GM12874 (cell line): Measurements from ENCODE around the gene PEPD.

Source experiments
- TF ChIP-seq, protein P1 (sequence below): IDR thresholded peaks from 2 replicates; pipeline ENCODE4 v1.5.1; 2011; ENCODE audit warnings: low read depth, mild to moderate bottlenecking, control low read depth, low read length, moderate library complexity; ENCODE audit not compliant: insufficient read depth

PEPD gene

DNA sequence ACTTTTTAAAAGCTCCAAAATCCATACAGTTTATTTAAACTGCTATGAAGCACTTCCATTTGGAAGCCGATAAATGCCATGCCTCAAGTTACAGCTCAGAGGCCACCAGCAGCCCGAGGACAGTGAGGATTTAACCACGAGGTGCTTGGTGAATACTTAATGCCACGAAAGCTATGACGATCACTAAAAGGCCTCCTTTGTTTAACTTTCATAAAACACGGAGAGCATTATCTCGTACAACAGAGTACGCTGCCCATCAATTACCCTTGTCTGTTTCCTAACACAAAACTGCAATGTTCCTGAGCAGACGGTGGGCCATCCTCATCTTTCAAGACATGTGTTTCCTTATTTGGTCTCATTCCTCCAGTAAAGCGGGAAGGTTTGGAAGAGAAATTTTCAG lies 58.4 kb downstream of the PEPD start:
- TF ChIP-seq, protein P1, sequence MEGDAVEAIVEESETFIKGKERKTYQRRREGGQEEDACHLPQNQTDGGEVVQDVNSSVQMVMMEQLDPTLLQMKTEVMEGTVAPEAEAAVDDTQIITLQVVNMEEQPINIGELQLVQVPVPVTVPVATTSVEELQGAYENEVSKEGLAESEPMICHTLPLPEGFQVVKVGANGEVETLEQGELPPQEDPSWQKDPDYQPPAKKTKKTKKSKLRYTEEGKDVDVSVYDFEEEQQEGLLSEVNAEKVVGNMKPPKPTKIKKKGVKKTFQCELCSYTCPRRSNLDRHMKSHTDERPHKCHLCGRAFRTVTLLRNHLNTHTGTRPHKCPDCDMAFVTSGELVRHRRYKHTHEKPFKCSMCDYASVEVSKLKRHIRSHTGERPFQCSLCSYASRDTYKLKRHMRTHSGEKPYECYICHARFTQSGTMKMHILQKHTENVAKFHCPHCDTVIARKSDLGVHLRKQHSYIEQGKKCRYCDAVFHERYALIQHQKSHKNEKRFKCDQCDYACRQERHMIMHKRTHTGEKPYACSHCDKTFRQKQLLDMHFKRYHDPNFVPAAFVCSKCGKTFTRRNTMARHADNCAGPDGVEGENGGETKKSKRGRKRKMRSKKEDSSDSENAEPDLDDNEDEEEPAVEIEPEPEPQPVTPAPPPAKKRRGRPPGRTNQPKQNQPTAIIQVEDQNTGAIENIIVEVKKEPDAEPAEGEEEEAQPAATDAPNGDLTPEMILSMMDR: no peak

- TF ChIP-seq, protein P1: no peak
These were observed 59.3 kb downstream of the PEPD start for GRCh38 chr19:33462112-33462791.

- TF ChIP-seq, protein P1: no peak
These were observed 60.1 kb downstream of the PEPD start for GRCh38 chr19:33461256-33462111.

GRCh38 chr19:33460221-33460908 lies 61.2 kb downstream of the PEPD start:
- TF ChIP-seq, protein P1: no peak

GRCh38 chr19:33459222-33460090 lies 62.1 kb downstream of the PEPD start:
- TF ChIP-seq, protein P1: no peak

DNA sequence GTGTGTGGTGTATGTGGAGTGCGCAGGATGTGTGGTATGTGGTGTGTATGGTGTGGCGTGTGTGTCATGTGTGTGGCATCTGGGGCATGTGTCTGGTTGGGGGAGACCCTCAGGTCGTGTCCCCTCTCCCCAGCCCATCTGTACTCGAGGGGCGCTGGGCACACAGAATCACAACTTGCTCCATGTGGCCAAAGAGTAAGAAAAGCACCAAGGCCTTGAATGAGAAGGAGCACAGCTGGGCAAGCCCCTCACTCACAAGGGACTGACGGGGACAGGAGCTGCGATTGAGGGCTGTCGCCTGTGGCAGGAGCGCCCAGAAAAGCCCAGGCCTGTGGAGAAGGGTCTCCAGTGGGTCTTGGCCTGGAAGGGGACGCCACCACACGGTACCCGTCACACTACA lies 62.8 kb downstream of the PEPD start:
- TF ChIP-seq, protein P1: no peak

GRCh38 chr19:33458171-33458633 lies 63.4 kb downstream of the PEPD start:
- TF ChIP-seq, protein P1: no peak
